AML-193 (cell line): Measurements from ENCODE around the gene UBE2H.
"Not testable (repeated sequence)": the region's sequence is repeated elsewhere in the genome, so short reads cannot be mapped to it uniquely, and the experiment has no call there.

Experiments used
- DNase-seq, 2 experiments: peaks; one replicate each; lab custom pipeline; 2025; lab: John Stamatoyannopoulos, UW

Gene UBE2H

GRCh38 chr7:129823143-129823542, 129.6 kb downstream of the UBE2H start:
- not testable (repeated sequence) for DNase-seq

GRCh38 chr7:129821476-129821875, 131.3 kb downstream of the UBE2H start:
- DNase-seq = no peak

DNA sequence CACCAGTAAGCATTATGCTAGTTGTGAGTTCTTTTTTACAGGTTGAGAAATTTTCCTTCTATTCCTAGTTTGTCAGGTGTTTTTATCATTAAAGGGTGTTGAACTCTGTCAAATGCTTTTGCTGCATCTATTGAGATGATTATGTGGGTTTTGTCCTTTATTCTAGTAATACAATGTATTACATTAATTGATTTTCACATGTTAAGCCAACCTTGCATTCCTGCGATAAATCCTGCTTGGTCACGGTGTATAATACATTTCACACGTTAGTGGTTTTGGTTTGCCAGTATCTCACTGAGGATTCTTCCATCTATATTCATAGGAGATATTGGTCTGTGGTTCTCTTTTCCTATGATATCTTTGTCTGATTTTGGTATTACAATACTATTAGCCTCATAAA, 136.0 kb downstream of the UBE2H start:
- DNase-seq = no peak

DNA sequence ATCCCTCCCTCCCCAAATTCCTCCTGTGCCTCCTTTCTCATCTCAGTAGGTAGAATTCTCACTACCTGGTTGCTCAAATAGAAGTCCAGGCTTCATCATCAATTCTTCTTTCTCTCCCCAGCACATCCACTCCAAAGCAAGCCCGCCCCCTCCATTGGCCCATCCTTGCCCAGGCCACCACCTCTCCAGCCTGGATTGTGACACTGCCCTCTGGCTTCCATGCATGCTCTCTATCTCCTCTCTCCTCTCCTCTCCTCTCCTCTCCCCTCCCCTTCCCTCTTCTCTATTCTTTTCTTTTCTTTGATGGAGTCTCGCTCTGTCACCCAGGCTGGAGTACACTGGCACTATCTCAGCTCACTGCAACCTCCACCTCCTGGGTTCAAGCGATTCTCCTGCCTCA, 144.9 kb downstream of the UBE2H start:
- no peak for DNase-seq

- DNase-seq = no peak
Measured at GRCh38 chr7:129804890-129805719, 147.7 kb downstream of the UBE2H start.

DNA sequence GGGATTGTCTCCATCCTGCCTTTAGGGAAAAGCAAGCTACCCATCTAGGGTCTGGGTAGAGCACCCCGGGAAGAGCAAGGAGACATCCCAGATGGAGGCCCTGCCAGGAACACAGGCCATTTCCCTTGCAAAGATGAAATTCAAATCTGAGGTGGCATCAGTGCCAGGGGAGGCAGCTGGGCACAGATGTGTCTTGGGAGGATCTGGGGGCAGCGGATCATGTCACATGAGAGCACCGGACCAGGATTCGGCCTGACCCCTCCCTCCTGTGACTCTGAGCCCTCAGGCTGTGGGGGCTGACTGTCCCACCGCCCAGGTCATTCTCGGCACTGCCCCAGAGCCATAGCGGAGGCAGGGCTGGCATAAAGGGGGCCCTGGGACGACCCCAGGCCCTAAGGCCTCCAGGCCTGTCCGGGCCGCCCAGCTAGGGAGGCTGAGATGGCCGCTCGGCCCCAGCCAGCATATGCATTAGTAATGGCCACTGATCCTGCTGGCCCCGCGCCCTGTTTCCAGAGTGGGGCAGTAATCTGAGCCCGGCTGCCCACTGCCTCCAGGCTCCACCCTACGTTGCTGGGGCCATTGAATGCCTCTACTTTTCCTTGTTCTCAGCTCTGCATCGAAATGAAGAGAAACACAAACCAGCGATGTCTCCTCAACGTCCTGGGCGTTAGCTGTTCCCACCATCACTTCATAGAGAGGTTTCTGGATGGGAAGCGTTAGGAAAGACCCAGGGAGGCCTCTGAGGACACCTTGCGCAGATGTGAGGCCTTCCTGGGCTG, 148.5 kb downstream of the UBE2H start:
- no peak for DNase-seq

GRCh38 chr7:129803546-129804081, 149.1 kb downstream of the UBE2H start:
- no peak for DNase-seq

DNA sequence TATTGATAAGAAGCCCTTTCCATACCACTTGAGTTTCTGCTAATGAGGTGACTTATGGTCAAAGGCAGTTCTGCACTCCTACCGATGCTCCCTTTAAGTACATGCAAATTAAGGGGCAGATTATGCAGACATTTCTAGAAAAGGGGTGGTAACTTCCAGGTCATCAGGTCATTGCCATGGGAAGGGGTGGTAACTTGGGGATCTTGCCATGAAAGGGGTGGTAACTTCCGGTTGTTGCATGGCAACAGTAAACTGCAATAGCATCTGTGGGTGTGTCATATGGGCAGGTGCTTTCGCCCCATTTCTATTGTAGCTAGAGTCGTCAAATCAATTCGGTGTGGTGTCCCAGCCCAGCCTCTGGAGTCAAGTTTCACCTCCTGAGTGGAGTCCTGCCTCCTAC, 150.9 kb downstream of the UBE2H start:
- DNase-seq = no peak

- DNase-seq = no peak
Measured at GRCh38 chr7:129800901-129801300, 151.9 kb downstream of the UBE2H start.

- DNase-seq = no peak
Measured at GRCh38 chr7:129799350-129799955, 153.3 kb downstream of the UBE2H start.

GRCh38 chr7:129798616-129799349, 154.0 kb downstream of the UBE2H start:
- DNase-seq = no peak

DNA sequence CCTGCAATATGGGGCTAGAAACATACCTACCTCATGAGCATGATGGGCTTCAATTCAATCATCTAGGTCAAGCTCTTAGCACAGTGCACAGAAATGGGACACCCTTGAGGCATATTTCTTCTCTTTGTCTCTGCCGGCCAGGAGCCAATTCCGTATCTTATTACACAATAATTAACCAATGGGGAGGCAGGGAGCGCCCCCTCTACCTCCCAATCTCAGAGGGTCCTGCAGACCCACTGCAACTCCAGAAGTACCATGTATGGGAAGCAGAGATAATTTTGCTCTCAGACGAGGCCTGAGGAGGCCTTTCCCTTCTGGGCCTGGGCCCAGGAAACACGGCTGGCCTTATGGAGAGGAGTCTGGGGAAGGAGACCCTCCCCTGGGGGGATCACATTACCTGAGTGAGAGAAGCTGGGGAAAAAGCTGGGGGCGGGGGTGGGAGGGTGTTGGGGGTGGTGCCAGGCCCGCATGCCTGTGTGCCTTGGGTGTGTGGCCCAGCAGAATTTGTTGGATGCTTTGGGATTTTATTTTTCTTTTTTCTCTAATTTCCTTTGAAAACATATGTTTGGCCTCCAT, 155.5 kb downstream of the UBE2H start:
- no peak for DNase-seq

- DNase-seq = no peak
Measured at GRCh38 chr7:129796186-129796775, 156.5 kb downstream of the UBE2H start.

GRCh38 chr7:129794461-129794860, 158.3 kb downstream of the UBE2H start:
- not testable (repeated sequence) for DNase-seq

- no peak for DNase-seq
Measured at GRCh38 chr7:129793506-129794310, 159.1 kb downstream of the UBE2H start.

DNA sequence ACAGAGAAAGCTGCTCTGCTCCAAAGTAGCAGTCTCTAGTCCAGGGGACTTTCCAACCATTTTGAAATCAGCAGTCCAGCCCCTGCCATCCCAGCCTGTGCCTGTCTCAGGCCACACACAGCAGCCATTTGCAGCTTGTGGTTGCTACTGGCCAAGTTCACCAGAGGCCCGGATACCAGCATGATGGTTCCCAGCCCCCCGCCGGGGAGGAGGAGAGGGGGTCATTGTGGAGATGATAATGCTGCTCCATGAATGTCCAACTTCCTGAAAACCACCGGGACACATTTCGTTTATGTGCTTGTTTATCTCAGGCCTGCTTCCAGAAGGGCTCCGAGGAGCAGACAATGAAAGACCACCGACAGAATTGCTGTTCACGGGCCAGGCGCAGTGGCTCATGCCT, 160.0 kb downstream of the UBE2H start:
- DNase-seq = no peak

DNA sequence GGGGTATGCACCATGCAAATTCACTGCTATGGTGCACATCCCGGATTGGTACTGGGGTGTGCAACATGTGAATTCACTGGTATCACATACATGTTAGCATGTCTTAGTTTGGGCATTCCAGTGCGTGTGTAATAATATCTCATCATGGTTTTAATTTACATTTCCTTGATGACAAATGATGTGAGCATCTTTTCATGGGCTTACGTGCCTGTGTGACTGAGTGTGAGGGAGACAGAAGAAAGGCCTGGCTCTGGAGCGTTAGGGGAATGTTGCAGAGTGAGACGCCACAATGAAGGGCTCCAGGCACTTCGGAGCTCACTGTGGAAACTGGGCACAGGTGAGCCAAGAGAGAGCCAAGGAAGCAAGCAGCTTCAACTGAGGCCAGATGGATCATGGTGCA, 162.6 kb downstream of the UBE2H start:
- DNase-seq = no peak

DNA sequence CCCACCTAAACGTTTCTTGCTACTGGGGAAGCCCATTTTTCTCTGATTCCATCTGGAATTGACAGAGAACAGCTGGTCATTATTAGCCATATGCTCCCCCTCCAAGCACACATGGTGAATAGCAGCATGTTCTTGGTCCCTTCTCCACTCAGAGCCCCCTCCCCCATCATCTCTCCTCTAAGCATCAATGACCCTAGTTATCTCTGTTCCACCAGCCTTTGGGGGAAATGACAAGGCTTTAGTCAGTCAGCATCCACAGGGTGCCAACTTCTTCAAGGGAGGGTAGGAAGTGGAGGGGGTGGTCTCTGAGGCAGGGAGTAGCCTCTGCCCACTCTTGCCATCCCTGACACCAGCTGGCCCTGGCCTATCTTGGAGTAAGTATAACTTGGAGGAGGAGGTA, 163.1 kb downstream of the UBE2H start:
- no peak for DNase-seq

- no peak for DNase-seq
Measured at GRCh38 chr7:129789000-129789399, 163.8 kb downstream of the UBE2H start.

GRCh38 chr7:129786825-129787563, 165.8 kb downstream of the UBE2H start:
- DNase-seq = no peak
